ENCODE measurements around the gene MEMO1. TPM values are rescaled to one million over a fixed set of nuclear protein-coding genes. Genes with fewer than 3 reads are reported as not detected.
"Not testable (repeated sequence)": the region's sequence is repeated elsewhere in the genome, so short reads cannot be mapped to it uniquely, and the experiment has no call there.

Gene MEMO1
- total RNA-seq, 2 donors from 2014 or later: 25.3 to 27.2 TPM

GRCh38 chr2:31957354-31958139 lies 53.3 kb downstream of the MEMO1 start:
- Histone ChIP-seq H3K9me3 (no peaks in the 10 kb centered on the region), H3K36me3 (no peaks in the 10 kb centered on the region), H3K4me1 (ENCODE audit: control insufficient read depth in 1 of 2, low read depth in 2 of 2) (peaks cover 0 to 2% of the 10 kb centered on the region in 2 donors), H3K27me3 (replicated peaks; ENCODE audit: insufficient read depth) (no peaks in the 10 kb centered on the region), H3K27ac (no peak overlapping the region), H3K4me3 (no peak overlapping the region)
- ATAC-seq (ENCODE audit: insufficient number of reproducible peaks, low FRiP score, low read depth) (no peak), DNase-seq (ENCODE audit: low spot score) (no peak)
- no peak for TF ChIP-seq CTCF (IDR thresholded peaks at IDR 0.05)

GRCh38 chr2:31956934-31957333 lies 53.9 kb downstream of the MEMO1 start:
- H3K4me3 ChIP-seq; H3K4me1 ChIP-seq (ENCODE audit: control insufficient read depth in 1 of 2, low read depth in 2 of 2); DNase-seq (ENCODE audit: low spot score); ATAC-seq (ENCODE audit: insufficient number of reproducible peaks, low FRiP score, low read depth); H3K27me3 ChIP-seq (replicated peaks; ENCODE audit: insufficient read depth); H3K36me3 ChIP-seq; H3K9me3 ChIP-seq; H3K27ac ChIP-seq: not testable (repeated sequence)

- H3K36me3 ChIP-seq: no peaks in the 10 kb centered on the region
- H3K4me1 ChIP-seq (ENCODE audit: control insufficient read depth in 1 of 2, low read depth in 2 of 2): no peaks in the 10 kb centered on the region
- no peak overlapping the region for H3K27ac ChIP-seq
- no peak for TF ChIP-seq CTCF (IDR thresholded peaks at IDR 0.05)
- H3K9me3 ChIP-seq: no peaks in the 10 kb centered on the region
- H3K27me3 ChIP-seq (replicated peaks; ENCODE audit: insufficient read depth): no peaks in the 10 kb centered on the region
- no peak for DNase-seq (ENCODE audit: low spot score)
- no peak for ATAC-seq (ENCODE audit: insufficient number of reproducible peaks, low FRiP score, low read depth)
- H3K4me3 ChIP-seq: no peak overlapping the region
Observed at GRCh38 chr2:31956312-31956711, 54.5 kb downstream of the MEMO1 start.

- not testable (repeated sequence) for H3K27me3 ChIP-seq (replicated peaks; ENCODE audit: insufficient read depth); H3K27ac ChIP-seq; ATAC-seq (ENCODE audit: insufficient number of reproducible peaks, low FRiP score, low read depth); H3K9me3 ChIP-seq; H3K4me3 ChIP-seq; DNase-seq (ENCODE audit: low spot score); H3K4me1 ChIP-seq (ENCODE audit: control insufficient read depth in 1 of 2, low read depth in 2 of 2); H3K36me3 ChIP-seq
Observed at GRCh38 chr2:31953095-31953494, 57.7 kb downstream of the MEMO1 start.

- no peak for ATAC-seq (ENCODE audit: insufficient number of reproducible peaks, low FRiP score, low read depth)
- no peak for TF ChIP-seq CTCF (IDR thresholded peaks at IDR 0.05)
- DNase-seq (ENCODE audit: low spot score): no peak
- Histone ChIP-seq H3K4me1 (ENCODE audit: control insufficient read depth in 1 of 2, low read depth in 2 of 2) (no peaks in the 10 kb centered on the region), H3K4me3 (no peak overlapping the region), H3K36me3 (no peaks in the 10 kb centered on the region), H3K27ac (no peak overlapping the region), H3K9me3 (no peaks in the 10 kb centered on the region), H3K27me3 (replicated peaks; ENCODE audit: insufficient read depth) (no peaks in the 10 kb centered on the region)
Observed at GRCh38 chr2:31950946-31951562, 59.8 kb downstream of the MEMO1 start.

GRCh38 chr2:31947871-31948270 lies 62.9 kb downstream of the MEMO1 start:
- DNase-seq (ENCODE audit: low spot score) (no peak), ATAC-seq (ENCODE audit: insufficient number of reproducible peaks, low FRiP score, low read depth) (no peak)
- no peaks in the 10 kb centered on the region for H3K27me3 ChIP-seq (replicated peaks; ENCODE audit: insufficient read depth)
- peaks cover under 1% of the 10 kb centered on the region for H3K36me3 ChIP-seq
- H3K4me3 ChIP-seq: no peak overlapping the region
- peaks cover 0 to 7% of the 10 kb centered on the region in 2 donors for H3K4me1 ChIP-seq (ENCODE audit: control insufficient read depth in 1 of 2, low read depth in 2 of 2)
- H3K9me3 ChIP-seq: no peaks in the 10 kb centered on the region
- TF ChIP-seq CTCF (IDR thresholded peaks at IDR 0.05): no peak
- H3K27ac ChIP-seq: no peak overlapping the region

All from thoracic aorta (tissue), 2 donors.